ENCODE measurements around the gene SNX33.
A peak's percentile ranks its signal among the peaks of the same experiment; 100 is the strongest.
"Not testable (repeated sequence)": the region's sequence is repeated elsewhere in the genome, so short reads cannot be mapped to it uniquely, and the experiment has no call there.

Gene SNX33

GRCh38 chr15:75647370-75648155 is at the start of gene SNX33:
SNX33 (plus strand) TSS chr15:75647912; CDS start chr15:75649103, 1,191 bp downstream.
- DNase-seq = peak; percentile 93

GRCh38 chr15:75598361-75598760 is 49.4 kb upstream of the SNX33 start:
- no peak for DNase-seq

DNA sequence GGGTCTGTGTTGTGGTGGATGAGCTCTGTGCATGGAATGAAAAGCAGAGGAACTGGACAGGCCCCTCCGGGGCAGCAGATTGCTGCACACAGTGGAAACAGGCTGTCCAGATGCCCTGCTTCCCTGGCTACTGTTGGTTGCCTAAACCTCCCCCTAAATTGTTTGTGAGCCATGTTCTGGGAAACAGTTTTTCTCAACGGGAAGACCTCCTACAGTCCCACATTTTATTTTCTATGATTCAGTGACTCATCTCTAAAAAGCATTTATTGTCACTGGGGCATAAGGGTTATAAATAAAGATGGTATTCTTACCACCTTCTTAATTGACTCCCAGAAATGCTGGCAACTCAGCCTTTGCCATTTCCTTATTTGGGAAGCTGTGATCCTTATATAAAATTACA is 48.3 kb upstream of the SNX33 start:
- DNase-seq = no peak

DNA sequence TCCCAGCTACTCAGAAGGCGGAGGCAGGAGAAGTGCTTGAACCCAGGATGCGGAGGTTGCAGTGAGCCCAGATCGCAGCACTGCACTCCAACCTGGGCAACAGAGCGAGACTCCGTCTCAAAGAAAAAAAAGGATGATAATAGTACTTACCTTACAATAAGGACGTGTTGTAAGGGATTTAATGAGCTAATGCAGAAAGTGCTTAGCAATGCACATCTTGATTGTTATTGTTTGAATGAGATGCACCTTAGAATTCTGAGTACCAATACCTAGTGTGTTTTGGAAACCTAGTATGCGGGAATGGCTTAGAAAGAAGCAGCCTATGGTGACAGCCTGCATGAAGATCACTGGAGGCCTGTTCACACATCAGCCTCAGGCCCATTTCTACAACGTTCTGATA is 41.7 kb upstream of the SNX33 start:
- no peak for DNase-seq

DNA sequence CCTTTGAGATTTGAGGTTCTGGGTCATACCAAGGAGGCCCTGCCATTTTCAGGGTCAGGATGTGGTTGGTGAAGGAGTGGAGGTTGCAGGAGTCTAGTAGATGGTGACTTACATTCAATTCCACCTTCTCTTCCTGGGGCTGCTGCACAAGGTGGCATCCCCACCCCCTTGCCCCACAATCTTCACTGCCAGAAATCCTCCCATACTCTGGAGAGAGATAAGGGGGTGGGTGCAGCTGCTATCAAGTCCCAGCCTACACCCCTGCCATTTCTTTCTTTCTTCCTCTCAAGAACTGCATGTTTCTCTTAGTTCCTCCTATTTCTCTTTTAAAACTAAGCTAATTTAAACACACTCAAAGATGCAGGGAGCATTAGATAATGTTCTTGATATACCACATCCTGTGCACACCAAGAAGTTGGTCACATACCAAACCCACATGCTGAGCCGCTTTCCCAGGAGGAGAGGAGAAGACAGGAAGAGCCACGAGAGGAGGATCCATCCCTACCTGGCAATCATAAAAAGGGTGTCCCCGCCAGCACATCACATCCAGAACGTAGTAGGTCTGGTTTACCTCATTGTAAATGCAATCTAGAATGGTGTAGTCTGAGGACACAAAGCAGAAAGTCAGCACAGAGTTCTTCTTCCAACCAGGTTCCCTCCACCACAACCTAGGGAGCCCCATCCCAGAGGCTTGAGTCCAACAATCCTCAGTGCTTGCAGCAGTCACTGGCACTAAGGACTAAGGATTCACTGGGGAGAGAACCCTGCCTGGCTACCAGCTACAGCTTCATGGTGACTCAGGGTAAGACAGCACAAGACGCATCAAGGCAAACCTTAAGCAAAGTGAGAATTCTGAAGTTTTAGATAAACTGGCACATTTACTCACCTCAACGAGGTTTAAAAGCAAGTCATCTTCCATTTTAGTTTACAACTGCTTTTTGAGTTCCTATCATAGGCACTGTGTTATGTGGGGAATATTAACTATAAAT is 40.7 kb upstream of the SNX33 start:
- DNase-seq = no peak

- DNase-seq = no peak
Observed at GRCh38 chr15:75616766-75617165, 30.9 kb upstream of the SNX33 start.

GRCh38 chr15:75620058-75620820 is 27.5 kb upstream of the SNX33 start:
- no peak for DNase-seq

GRCh38 chr15:75620841-75621391 is 26.8 kb upstream of the SNX33 start:
- DNase-seq = no peak

DNA sequence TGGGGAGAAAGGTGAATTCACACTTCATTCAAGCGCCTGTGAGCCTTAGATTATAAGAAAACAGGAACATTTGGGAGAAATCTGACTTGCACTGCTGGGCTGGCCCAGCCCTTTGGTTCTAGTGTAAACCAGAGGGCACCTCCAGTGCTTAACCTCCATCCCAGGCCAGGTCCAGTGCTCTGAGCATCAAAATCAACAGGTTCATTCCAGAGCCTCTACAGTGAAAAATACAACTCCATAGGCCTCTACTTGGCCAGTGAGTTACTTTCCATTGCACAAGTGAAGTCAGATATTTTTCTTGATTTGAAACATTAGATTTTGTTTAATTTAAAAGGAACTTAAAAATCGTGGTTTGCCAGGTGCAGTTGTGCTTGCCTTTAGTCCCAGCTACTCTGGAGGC is 25.2 kb upstream of the SNX33 start:
- no peak for DNase-seq

- peak; percentile 98 for DNase-seq
Observed at GRCh38 chr15:75625542-75626347, 22.0 kb upstream of the SNX33 start, which contains the start of gene SNUPN. SNUPN (minus strand) TSS chr15:75625725; CDS start chr15:75621051, 4,674 bp downstream.

- no peak for DNase-seq
Observed at GRCh38 chr15:75631935-75632334, 15.8 kb upstream of the SNX33 start.

GRCh38 chr15:75633922-75634321 is 13.8 kb upstream of the SNX33 start:
- DNase-seq = not testable (repeated sequence)

DNA sequence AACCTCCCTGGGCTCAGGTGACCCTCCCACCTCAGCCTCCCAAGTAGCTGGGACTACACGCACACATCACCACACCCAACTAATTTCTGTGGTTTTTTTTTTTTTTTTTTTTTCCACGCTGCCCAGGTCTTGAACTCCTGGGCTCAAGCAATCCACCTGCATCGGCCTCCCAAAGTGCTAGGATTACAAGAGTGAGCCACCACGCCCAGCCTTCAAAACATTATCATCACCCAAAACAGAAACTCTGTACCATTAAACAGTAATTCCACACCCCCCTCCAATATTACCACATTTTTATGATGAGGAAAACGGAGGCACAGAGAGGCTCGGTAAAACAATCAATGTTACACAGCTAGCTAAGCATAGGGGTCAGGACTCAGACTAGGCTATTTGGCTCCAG is 11.7 kb upstream of the SNX33 start:
- no peak for DNase-seq

- DNase-seq = no peak
Observed at GRCh38 chr15:75637245-75638009, 10.3 kb upstream of the SNX33 start.

- no peak for DNase-seq
Observed at GRCh38 chr15:75639191-75639708, 8.5 kb upstream of the SNX33 start.

DNA sequence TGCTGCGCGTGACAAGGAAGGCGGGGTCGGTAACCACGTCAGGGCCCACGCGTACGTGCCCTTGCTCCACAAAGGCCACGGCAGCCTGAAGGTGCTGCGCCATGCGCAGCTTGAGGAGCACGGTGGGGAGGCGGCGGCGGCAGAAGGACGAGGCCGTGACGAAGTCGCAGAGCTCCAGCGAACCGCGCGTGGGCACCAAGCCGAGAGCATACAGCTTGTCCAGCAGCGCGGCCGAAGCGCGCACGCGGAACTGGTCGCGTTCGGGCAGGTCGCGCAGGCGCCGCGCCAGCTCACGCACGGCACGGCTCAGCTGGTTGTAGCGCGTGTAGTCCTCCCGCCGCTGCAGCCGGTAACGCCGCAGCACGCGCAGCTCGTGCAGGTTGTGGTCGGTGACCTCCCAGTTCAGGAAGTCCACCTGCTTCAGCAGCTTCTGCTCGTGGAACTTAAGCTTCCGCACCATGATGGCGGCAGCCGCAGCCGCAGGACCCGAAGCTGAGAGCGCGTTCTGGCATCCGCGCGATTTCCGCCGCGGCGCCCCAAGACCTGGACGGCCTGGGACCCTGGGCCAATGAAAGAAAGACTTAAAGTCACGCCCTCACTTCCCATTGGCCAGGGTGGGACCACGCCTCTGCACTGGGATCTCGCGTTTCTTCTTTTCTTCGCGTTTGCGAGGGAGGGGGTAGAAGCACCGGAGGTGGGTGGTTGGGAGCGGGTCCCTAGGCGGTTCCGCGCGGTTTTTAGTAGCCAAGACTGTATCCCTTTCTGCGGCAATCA is 7.8 kb upstream of the SNX33 start, which contains the start of gene IMP3:
Gene IMP3 (minus strand): TSS at position 516 of the 774 bp plus-strand sequence. CDS start 56 bp downstream, at position 460.
- peak; percentile 98 for DNase-seq

DNA sequence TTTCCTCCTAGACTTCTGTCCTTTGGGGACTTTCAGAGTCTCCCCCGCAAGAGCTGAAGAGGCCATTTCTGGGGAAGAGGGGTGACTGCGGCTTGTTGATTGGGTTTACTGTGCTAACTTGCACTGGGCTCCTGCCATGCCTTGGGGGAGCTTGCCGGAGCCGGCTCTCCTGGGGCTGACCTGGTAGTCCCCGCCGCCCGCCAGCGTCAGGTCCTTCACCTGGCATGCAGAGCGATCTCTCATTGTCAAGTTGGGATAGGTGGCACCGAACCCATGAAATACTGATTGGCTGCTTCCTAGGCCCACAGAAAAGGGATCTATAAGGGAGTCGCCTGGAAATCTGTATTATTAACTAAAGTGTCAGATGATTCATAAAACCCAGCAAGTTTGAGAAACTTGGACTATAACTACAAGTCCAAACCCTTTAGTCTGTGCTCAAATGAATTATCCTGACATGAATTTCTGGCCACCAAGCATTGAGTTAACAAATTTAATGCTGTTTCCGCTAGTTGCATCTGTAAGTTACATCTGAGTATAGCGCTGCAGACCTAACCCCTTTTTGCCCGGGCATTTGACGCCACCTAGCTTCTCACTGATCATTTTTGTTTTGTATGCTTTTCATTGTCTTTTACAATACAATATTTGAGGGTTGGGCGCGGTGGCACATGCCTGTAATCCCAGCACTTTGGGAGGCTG is 7.1 kb upstream of the SNX33 start:
- DNase-seq = no peak

- DNase-seq = no peak
Observed at GRCh38 chr15:75641179-75641503, 6.6 kb upstream of the SNX33 start.

DNA sequence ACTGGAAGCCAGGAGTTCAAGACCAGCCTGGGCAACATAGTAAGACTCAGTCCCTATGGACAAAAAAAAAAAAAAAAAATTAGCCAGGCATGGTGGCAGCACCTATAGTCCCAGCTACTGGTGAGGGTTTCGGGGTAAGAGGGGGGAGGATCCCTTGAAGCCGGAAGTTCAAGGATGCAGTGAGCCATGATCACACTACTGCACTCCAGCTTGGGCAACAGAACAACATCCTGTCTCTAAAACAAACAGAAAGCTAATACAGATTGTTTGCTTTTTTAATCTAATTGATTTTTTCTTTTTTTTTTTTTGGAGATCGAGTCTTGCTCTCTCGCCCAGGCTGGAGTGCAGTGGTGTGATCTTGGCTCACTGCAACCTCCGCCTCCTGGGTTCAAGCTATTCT is 6.1 kb upstream of the SNX33 start:
- DNase-seq = no peak

All from islet precursor cell (in vitro differentiated cells).